Mesendoderm (in vitro differentiated cells): ENCODE data around the gene RHOBTB3.
A peak's percentile ranks its signal among the peaks of the same experiment; 100 is the strongest.

Source experiments
- DNase-seq: peaks from one replicate; pipeline ENCODE4 v3.0.0; 2013
- H2AK5ac ChIP-seq: 2 replicates; pipeline ENCODE4 v1.6.1; 2013; ENCODE audit warnings: low read length, inconsistent platforms
- H2BK120ac ChIP-seq: 2 replicates; pipeline ENCODE4 v1.6.1; 2013; ENCODE audit warnings: low read depth, mild to moderate bottlenecking, low read length, moderate library complexity, mixed read lengths
- H2BK15ac ChIP-seq: replicated peaks from 2 replicates; pipeline ENCODE4 v1.6.1; 2013; ENCODE audit warnings: low read depth, mild to moderate bottlenecking, moderate library complexity
- H2BK5ac ChIP-seq: 2 replicates; pipeline ENCODE4 v1.6.1; 2013; ENCODE audit warnings: low read length, inconsistent platforms
- H3K18ac ChIP-seq: 2 replicates; pipeline ENCODE4 v1.6.1; 2013; ENCODE audit warnings: mild to moderate bottlenecking, low read length, mixed read lengths
- H3K23ac ChIP-seq: one replicate; pipeline ENCODE4 v1.6.1; 2013; ENCODE audit warnings: low read length
- H3K27ac ChIP-seq: 2 replicates; pipeline ENCODE4 v1.5.1; 2013; ENCODE audit warnings: low read depth, mild to moderate bottlenecking, inconsistent platforms, low read length, moderate library complexity
- H3K27me3 ChIP-seq: 2 replicates; pipeline ENCODE4 v1.6.1; 2013; ENCODE audit warnings: low read length, control low read depth, mild to moderate bottlenecking, inconsistent platforms; ENCODE audit not compliant: insufficient read depth, poor library complexity
- H3K36me3 ChIP-seq: 2 replicates; pipeline ENCODE4 v1.6.1; 2013; ENCODE audit warnings: low read length, inconsistent platforms; ENCODE audit not compliant: control insufficient read depth, insufficient read depth
- H3K4ac ChIP-seq: one replicate; pipeline ENCODE4 v1.6.1; 2013; ENCODE audit warnings: low read depth, mild to moderate bottlenecking, low read length, moderate library complexity
- H3K4me1 ChIP-seq: 2 replicates; pipeline ENCODE4 v1.6.1; 2013; ENCODE audit warnings: low read depth, low read length, inconsistent platforms; ENCODE audit not compliant: control insufficient read depth
- H3K4me2 ChIP-seq: 2 replicates; pipeline ENCODE4 v1.6.1; 2013; ENCODE audit warnings: low read length
- H3K4me3 ChIP-seq: 2 replicates; pipeline ENCODE4 v1.5.1; 2013; ENCODE audit warnings: mild to moderate bottlenecking, low read length
- H3K56ac ChIP-seq: one replicate; pipeline ENCODE4 v1.6.1; 2013; ENCODE audit warnings: low read length
- H3K79me1 ChIP-seq: 2 replicates; pipeline ENCODE4 v1.6.1; 2013; ENCODE audit warnings: low read length, inconsistent platforms
- H3K79me2 ChIP-seq: 2 replicates; pipeline ENCODE4 v1.6.1; 2013; ENCODE audit warnings: mild to moderate bottlenecking, low read length; ENCODE audit not compliant: control insufficient read depth, insufficient read depth
- H3K9ac ChIP-seq: 2 replicates; pipeline ENCODE4 v1.6.1; 2013; ENCODE audit warnings: low read length, inconsistent platforms
- H4K5ac ChIP-seq: one replicate; pipeline ENCODE4 v1.6.1; 2013; ENCODE audit warnings: low read length
- H4K8ac ChIP-seq: one replicate; pipeline ENCODE4 v1.6.1; 2013; ENCODE audit warnings: low read depth, mild to moderate bottlenecking, control low read depth, low read length, moderate library complexity
- WGBS: extraction: QIAGEN DNeasy Blood & Tissue Kit; methylation state at CpG from one replicate; pipeline ENCODE4 v1.1.7; 2013; ENCODE audit warnings: low lambda C conversion rate, missing lambda C conversion rate; ENCODE audit not compliant: insufficient coverage; ENCODE audit errors: extremely low coverage; 5-methylcytosine and 5-hydroxymethylcytosine counted together

Gene RHOBTB3

DNA sequence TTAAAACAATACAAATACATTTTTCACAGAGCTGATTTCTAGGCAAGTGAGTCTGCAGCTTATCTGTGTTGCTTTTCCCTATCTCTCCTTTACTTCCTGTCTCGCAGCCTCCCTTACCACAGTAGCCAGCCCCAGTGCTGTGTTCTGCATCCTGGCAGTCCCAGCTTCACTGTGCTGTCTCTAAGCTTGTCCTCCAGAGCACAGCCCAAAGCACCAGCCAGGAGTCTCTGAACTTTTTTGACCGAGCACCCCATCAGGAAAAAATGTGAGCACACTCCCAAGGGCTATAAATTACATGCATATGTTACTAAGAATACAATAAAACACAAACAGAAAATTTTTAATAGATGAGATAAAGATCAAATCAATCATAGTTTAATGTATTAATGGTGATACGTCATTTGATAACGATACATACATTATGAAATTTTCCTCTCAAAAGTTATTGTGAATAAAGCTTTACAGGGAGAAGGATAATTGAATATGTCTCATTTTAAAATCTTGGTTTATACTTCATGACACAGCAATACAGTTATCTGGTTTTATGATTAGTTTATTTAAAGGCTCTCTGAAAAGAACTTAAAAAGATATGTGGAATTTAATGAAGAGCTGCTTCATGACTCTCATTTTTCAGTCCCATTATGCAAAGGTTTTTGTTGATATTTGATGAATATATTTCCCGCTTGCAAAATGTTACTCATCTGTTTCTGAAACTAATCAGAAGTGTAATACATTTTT lies 7.3 kb upstream of the RHOBTB3 start:
- Histone ChIP-seq H3K56ac (peak overlapping the region; percentile 49), H2BK5ac (no peak overlapping the region), H3K79me2 (no peaks in the 10 kb centered on the region), H4K8ac (no peak overlapping the region), H2BK15ac (no peak overlapping the region), H3K4ac (no peak overlapping the region), H3K23ac (no peak overlapping the region), H3K4me1 (peaks cover 14% of the 10 kb centered on the region), H3K36me3 (no peaks in the 10 kb centered on the region), H3K4me2 (no peak overlapping the region), H3K27ac (no peak overlapping the region), H3K27me3 (no peaks in the 10 kb centered on the region), H3K9ac (no peak overlapping the region), H2BK120ac (no peak overlapping the region), H2AK5ac (no peak overlapping the region), H4K5ac (no peak overlapping the region), H3K18ac (no peak overlapping the region), H3K4me3 (no peak overlapping the region), H3K79me1 (no peaks in the 10 kb centered on the region)
- peak; percentile 95 for DNase-seq
- no CpG with 5 or more reads among the region's 5 CpGs for WGBS

DNA sequence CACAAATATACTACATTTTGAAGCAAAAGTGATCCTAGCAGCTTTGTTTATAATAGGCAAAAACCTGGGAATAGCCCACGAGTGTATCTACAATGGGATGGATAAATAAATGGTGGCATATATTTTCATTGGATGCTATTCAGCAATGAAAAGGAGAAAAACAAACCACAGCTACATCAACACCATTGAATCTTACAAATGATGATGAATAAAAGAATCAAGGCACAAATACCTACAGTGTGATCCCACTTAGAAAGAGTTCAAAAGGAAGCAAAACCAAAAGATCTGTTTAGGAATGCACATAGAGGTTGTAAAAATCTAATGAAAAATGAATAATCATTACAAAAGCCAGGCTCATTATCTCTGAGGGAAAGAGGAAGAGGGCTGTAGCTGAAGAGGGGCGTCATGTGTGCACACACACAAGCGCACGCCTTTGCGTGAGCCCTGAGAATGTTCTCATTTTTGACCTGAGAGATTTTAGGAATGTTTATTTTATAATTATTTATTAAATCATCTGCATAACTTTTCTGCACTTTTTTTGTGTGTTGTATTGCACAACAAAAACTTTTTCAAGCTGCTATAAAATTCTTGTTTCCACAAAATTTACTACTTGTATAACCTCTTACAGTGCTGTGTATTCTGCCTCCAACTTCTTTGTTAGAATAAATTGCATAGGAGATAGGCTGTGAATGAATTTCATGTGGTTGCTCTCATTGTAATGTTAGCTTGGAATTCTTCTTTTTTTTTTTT lies 5.9 kb upstream of the RHOBTB3 start:
- no peak for DNase-seq
- Histone ChIP-seq H3K9ac (no peak overlapping the region), H3K79me2 (no peaks in the 10 kb centered on the region), H3K79me1 (no peaks in the 10 kb centered on the region), H3K4ac (no peak overlapping the region), H4K8ac (no peak overlapping the region), H2BK120ac (no peak overlapping the region), H3K4me1 (peaks cover 13% of the 10 kb centered on the region), H3K36me3 (no peaks in the 10 kb centered on the region), H3K4me3 (no peak overlapping the region), H3K56ac (no peak overlapping the region), H3K4me2 (no peak overlapping the region), H3K27ac (no peak overlapping the region), H4K5ac (no peak overlapping the region), H2AK5ac (no peak overlapping the region), H3K18ac (peak overlapping the region; percentile 92), H2BK15ac (peak overlapping the region; percentile 36), H3K23ac (no peak overlapping the region), H2BK5ac (no peak overlapping the region), H3K27me3 (no peaks in the 10 kb centered on the region)
- no CpG with 5 or more reads among the region's 5 CpGs for WGBS

DNA sequence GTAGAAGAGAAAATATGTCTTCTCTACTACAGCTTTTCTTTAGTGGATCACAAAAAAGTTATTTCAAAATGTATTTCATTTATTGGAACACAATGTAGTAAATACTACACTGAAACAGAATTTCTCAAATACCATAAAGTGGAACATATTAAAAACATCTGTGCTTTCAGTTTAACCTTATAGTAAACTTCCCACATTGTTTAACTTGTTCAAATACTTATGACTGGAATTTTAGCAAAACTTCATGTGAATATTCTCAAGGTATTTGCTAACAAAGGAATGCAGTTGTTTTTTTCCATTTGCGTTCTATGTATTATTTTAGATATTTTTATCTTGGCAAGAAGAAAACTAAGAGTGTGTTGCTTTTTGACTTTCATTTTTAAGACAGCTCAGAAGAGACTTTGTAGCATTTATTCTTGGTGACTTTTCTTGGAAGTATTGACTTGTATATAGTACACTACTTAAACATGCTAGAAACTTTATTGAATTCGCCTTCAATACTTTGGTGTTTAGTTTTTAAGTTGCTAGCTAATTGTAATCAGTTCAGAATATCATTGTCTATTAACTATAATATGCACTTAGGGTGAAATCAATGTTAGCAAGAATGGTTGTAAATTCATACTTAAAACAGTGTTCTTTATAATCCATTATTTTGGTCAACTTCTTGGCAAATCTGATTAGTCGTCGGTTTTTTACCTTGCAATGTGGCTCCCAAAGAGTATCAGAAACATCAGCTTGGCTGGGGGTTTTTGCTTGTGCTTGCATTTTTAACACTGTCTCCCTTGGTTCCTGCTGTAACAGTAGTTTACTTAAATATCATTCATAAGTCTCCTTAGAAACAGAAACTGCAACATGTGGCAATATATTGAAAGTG lies 5.0 kb upstream of the RHOBTB3 start:
- Histone ChIP-seq H3K9ac (no peak overlapping the region), H3K4me1 (peaks cover 12% of the 10 kb centered on the region), H3K79me2 (no peaks in the 10 kb centered on the region), H3K4me2 (no peak overlapping the region), H2BK15ac (no peak overlapping the region), H3K36me3 (no peaks in the 10 kb centered on the region), H2BK5ac (peak overlapping the region; percentile 73), H3K4me3 (no peak overlapping the region), H3K56ac (peak overlapping the region; percentile 76), H3K18ac (peak overlapping the region; percentile 71), H3K27me3 (no peaks in the 10 kb centered on the region), H3K23ac (no peak overlapping the region), H2AK5ac (no peak overlapping the region), H4K5ac (no peak overlapping the region), H4K8ac (no peak overlapping the region), H2BK120ac (peak overlapping the region; percentile 49), H3K27ac (no peak overlapping the region), H3K79me1 (no peaks in the 10 kb centered on the region), H3K4ac (peak overlapping the region; percentile 31)
- DNase-seq: no peak
- no CpG with 5 or more reads among the region's 4 CpGs for WGBS

DNA sequence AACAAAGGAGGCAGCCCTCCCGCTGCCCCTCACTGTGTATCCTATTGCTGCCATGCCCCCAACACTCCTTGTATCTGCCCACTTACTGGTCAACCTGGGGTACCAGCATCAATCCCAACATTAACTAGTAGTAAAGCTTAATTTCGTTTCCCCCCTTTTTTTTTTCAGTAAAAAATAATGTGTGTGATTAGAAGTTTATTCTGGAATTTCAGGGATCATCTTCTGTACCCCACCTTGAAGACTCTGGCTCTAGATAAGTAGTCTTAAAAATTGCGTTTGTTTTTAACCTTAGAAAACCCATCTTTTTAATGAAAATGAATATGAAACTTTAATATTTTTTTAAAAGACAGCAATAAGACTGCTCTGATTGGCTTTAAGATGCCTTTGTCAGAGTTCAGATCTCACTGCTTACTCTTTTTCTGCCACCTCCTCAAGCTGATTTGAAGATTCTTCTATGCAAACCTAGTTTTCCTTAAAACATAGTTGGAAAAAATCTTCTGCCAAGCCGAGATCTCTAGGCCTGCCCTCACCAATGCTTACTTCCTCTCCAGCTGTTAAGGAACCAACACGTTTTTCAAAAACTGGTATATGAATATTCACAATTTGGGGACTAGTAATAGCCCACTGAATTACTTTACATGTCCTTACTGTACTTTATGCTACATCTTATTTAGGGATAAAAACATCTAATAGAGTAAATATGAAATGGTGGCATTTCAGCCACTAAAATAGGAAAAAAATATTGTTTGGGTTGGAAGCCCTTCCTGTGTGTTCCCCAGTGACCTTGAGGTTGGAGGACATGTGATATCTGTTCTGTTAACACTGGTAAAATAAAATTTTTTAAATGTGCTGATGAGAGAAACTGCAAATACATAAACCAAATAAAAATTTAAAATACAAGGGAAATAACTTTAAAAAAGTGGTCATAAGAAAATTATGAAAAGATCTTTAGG lies 4.0 kb upstream of the RHOBTB3 start:
- peak overlapping the region; percentile 31 for H3K4ac ChIP-seq
- H3K4me1 ChIP-seq: peaks cover 11% of the 10 kb centered on the region
- no peak for DNase-seq
- no peak overlapping the region for H3K23ac ChIP-seq
- H3K79me2 ChIP-seq: peaks cover 6% of the 10 kb centered on the region
- H4K8ac ChIP-seq: no peak overlapping the region
- H2BK120ac ChIP-seq: peak overlapping the region; percentile 61
- no peak overlapping the region for H3K9ac ChIP-seq
- H3K79me1 ChIP-seq: peaks cover 3% of the 10 kb centered on the region
- WGBS: no CpG with 5 or more reads among the region's 5 CpGs
- H3K27ac ChIP-seq: no peak overlapping the region
- H2BK15ac ChIP-seq: peak overlapping the region; percentile 88
- H3K18ac ChIP-seq: peak overlapping the region; percentile 87
- no peak overlapping the region for H3K4me2 ChIP-seq
- no peaks in the 10 kb centered on the region for H3K36me3 ChIP-seq
- peak overlapping the region; percentile 73 for H2BK5ac ChIP-seq
- H2AK5ac ChIP-seq: no peak overlapping the region
- H3K4me3 ChIP-seq: no peak overlapping the region
- H4K5ac ChIP-seq: no peak overlapping the region
- no peaks in the 10 kb centered on the region for H3K27me3 ChIP-seq
- peak overlapping the region; percentile 76 for H3K56ac ChIP-seq

DNA sequence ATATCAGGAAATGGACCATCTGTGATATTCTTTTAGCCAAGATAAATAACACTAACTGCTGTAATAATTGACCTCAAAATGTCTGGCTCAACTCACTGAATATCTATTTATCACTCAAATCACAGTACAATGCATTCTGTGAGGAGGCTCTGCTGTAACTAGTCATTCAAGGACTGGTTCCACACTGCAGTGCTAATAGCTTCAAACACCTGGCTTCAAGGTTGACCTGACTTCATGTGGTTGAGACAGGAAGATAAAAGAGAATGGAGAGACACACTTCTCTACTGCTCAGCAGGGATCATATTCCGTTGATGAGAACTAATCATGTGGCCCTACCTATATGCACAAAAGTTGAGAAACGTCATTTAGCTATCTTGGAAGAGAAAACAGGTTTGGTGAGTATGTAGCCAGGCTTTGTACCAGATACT lies 3.4 kb upstream of the RHOBTB3 start:
- no peak overlapping the region for H3K9ac ChIP-seq
- no peak overlapping the region for H3K4me2 ChIP-seq
- H3K23ac ChIP-seq: no peak overlapping the region
- no peaks in the 10 kb centered on the region for H3K27me3 ChIP-seq
- peaks cover 11% of the 10 kb centered on the region for H3K4me1 ChIP-seq
- H3K36me3 ChIP-seq: no peaks in the 10 kb centered on the region
- H3K27ac ChIP-seq: peak overlapping the region; percentile 51
- H3K79me2 ChIP-seq: peaks cover 9% of the 10 kb centered on the region
- no peak overlapping the region for H4K8ac ChIP-seq
- peak overlapping the region; percentile 55 for H2BK5ac ChIP-seq
- no peak overlapping the region for H3K4ac ChIP-seq
- no peak overlapping the region for H3K18ac ChIP-seq
- no peak overlapping the region for H2BK15ac ChIP-seq
- no peak overlapping the region for H4K5ac ChIP-seq
- peak overlapping the region; percentile 20 for H3K56ac ChIP-seq
- WGBS: no CpG with 5 or more reads among the region's 2 CpGs
- H3K4me3 ChIP-seq: no peak overlapping the region
- peak overlapping the region; percentile 84 for H2AK5ac ChIP-seq
- H2BK120ac ChIP-seq: peak overlapping the region; percentile 1
- peak; percentile 65 for DNase-seq
- peaks cover 5% of the 10 kb centered on the region for H3K79me1 ChIP-seq
